HCT116 (cell line): Measurements from ENCODE around the gene VAT1. TPM values are rescaled to one million over a fixed set of nuclear protein-coding genes. Genes with fewer than 3 reads are reported as not detected.

Source experiments
- ATAC-seq: fragments of 200-7000 bp; cut with Tn5 transposase; 2 replicates; pipeline ENCODE4 v1.9.1; 2020; ENCODE audit warnings: mild to moderate bottlenecking, moderate library complexity
- BruUV-seq: library from RNA; stranded (reverse); fragments of 400-500 nt; replicated peaks from 2 replicates; lab custom pipeline; 2021; lab: Mats Ljungman, UMichigan
- CTCF ChIA-PET: fragments of 300-600 bp; sonication (Branson Sonifier 250); formaldehyde crosslinking; loops from one replicate; lab custom pipeline; 2021; ENCODE audit warnings: antibody characterized with exemption; lab: Charles Lee
- POLR2A ChIA-PET: fragments of 300-600, 350-600 bp; sonication (Branson Sonifier 250); formaldehyde crosslinking; loops from one replicate; lab custom pipeline; 2021; ENCODE audit warnings: antibody characterized with exemption; lab: Charles Lee
- RAD21 ChIA-PET, 2 experiments: fragments of 300-600 bp; sonication (Branson Sonifier 250); formaldehyde crosslinking; loops; one replicate each; lab custom pipeline; 2023; ENCODE audit warnings: low total read pairs in 2 of 2; ENCODE audit not compliant: uncharacterized antibody in 2 of 2, unreplicated experiment in 2 of 2, low non-redundant PET in 1 of 2; lab: Charles Lee
- DNase-seq: peaks from one replicate; pipeline ENCODE4 v3.0.0-alpha.2; 2010; ENCODE audit warnings: low read depth, low spot score
- H2AFZ ChIP-seq: fragments of 200-600 bp; shearing (Covaris generic), sonication (generic); 2 replicates; pipeline ENCODE4 v1.6.1; 2017; ENCODE audit warnings: low read depth, mixed run types, mixed read lengths, antibody characterized with exemption, low read length; ENCODE audit not compliant: poor library complexity, severe bottlenecking
- H3K27ac ChIP-seq: 2 replicates; pipeline ENCODE4 v1.5.1; 2012; ENCODE audit warnings: low read depth, low read length
- H3K27me3 ChIP-seq: fragments of 200-600 bp; sonication (generic); 2 replicates; pipeline ENCODE4 v1.6.1; 2016; ENCODE audit warnings: mixed run types, low read length, mixed read lengths; ENCODE audit not compliant: insufficient read depth
- H3K36me3 ChIP-seq, 2 experiments: fragments of 200-500 bp in 1 of 2; fragments of 200-600 bp in 1 of 2; sonication (Bioruptor generic) in 1 of 2; sonication (generic) in 1 of 2; 2 replicates each; pipeline versions ENCODE4 v1.5.1 to v1.6.1; 2014 to 2016; ENCODE audit warnings: low read length in 2 of 2, inconsistent platforms in 1 of 2, mixed read lengths in 1 of 2, mixed run types in 1 of 2; ENCODE audit not compliant: insufficient read depth in 2 of 2, control insufficient read depth in 1 of 2
- H3K4me1 ChIP-seq, 2 experiments: fragments of 200-600 bp in 1 of 2; sonication (generic) in 1 of 2; 2 replicates each; pipeline versions ENCODE4 v1.5.1 to v1.6.1; 2012 to 2017; ENCODE audit warnings: low read length in 2 of 2, inconsistent platforms in 1 of 2, mild to moderate bottlenecking in 1 of 2, mixed read lengths in 1 of 2, mixed run types in 1 of 2, moderate library complexity in 1 of 2; ENCODE audit not compliant: insufficient read depth in 2 of 2, control insufficient read depth in 1 of 2
- H3K4me2 ChIP-seq: fragments of 200-600 bp; sonication (generic); 2 replicates; pipeline ENCODE4 v1.6.1; 2017; ENCODE audit warnings: mixed run types, low read length, mixed read lengths
- H3K4me3 ChIP-seq, 2 experiments: fragments of 200-600 bp in 1 of 2; sonication (generic) in 1 of 2; replicated peaks in 1 of 2; 2 replicates each; pipeline ENCODE4 v1.5.1; 2011 to 2016; ENCODE audit warnings: low read length in 2 of 2, control low read depth in 1 of 2, low read depth in 1 of 2, mild to moderate bottlenecking in 1 of 2, mixed read lengths in 1 of 2, mixed run types in 1 of 2
- H3K79me2 ChIP-seq: fragments of 200-600 bp; sonication (generic); 2 replicates; pipeline ENCODE4 v1.6.1; 2017; ENCODE audit warnings: mild to moderate bottlenecking, mixed run types, low read length, moderate library complexity, mixed read lengths; ENCODE audit not compliant: insufficient read depth
- H3K9ac ChIP-seq: fragments of 200-600 bp; sonication (generic); 2 replicates; pipeline ENCODE4 v1.6.1; 2016; ENCODE audit warnings: low read length, mixed read lengths
- H3K9me2 ChIP-seq: fragments of 200-600 bp; sonication (generic), shearing (Covaris generic); 2 replicates; pipeline ENCODE4 v1.6.1; 2017; ENCODE audit warnings: mixed run types, mild to moderate bottlenecking, moderate library complexity; ENCODE audit not compliant: insufficient read depth
- H3K9me3 ChIP-seq, 2 experiments: fragments of 200-500 bp in 1 of 2; fragments of 200-600 bp in 1 of 2; sonication (Bioruptor generic) in 1 of 2; sonication (generic) in 1 of 2; 2 replicates each; pipeline ENCODE4 v1.6.1; 2014 to 2017; ENCODE audit warnings: low read length in 2 of 2, mixed read lengths in 2 of 2, inconsistent platforms in 1 of 2, low read depth in 1 of 2, mild to moderate bottlenecking in 1 of 2, mixed run types in 1 of 2, moderate library complexity in 1 of 2; ENCODE audit not compliant: control insufficient read depth in 1 of 2, insufficient read depth in 1 of 2
- H4K20me1 ChIP-seq: fragments of 200-600 bp; sonication (generic), shearing (Covaris generic); 2 replicates; pipeline ENCODE4 v1.6.1; 2017; ENCODE audit warnings: mixed run types, mild to moderate bottlenecking, moderate library complexity; ENCODE audit not compliant: insufficient read depth
- CBX3 ChIP-seq: IDR thresholded peaks from 2 replicates; pipeline ENCODE4 v1.6.1; 2012; ENCODE audit warnings: low read depth
- EGR1 ChIP-seq: IDR thresholded peaks from 2 replicates; pipeline ENCODE4 v1.6.1; 2012; ENCODE audit warnings: low read depth
- ELF1 ChIP-seq: IDR thresholded peaks from 2 replicates; pipeline ENCODE4 v1.6.1; 2012; ENCODE audit warnings: low read depth, borderline replicate concordance
- EZH2phosphoT487 ChIP-seq: fragments of 200-600 bp; IDR thresholded peaks from 2 replicates; pipeline ENCODE4 v1.6.1; 2018; ENCODE audit warnings: antibody characterized with exemption, borderline replicate concordance
- POLR2A ChIP-seq: IDR thresholded peaks from 2 replicates; pipeline ENCODE4 v1.7.0; 2011; ENCODE audit warnings: borderline replicate concordance; ENCODE audit not compliant: insufficient read depth, insufficient read length; ENCODE audit errors: extremely low read depth
- SIN3A ChIP-seq: IDR thresholded peaks from 2 replicates; pipeline ENCODE4 v1.6.1; 2012; ENCODE audit warnings: low read depth
- SP1 ChIP-seq: IDR thresholded peaks from 2 replicates; pipeline ENCODE4 v1.6.1; 2012; ENCODE audit warnings: low read depth
- SRF ChIP-seq: IDR thresholded peaks from 2 replicates; pipeline ENCODE4 v1.6.1; 2012; ENCODE audit warnings: low read depth
- TCF7L2 ChIP-seq: IDR thresholded peaks from 2 replicates; pipeline ENCODE4 v1.7.0; 2011; ENCODE audit warnings: borderline replicate concordance, inconsistent platforms; ENCODE audit not compliant: insufficient read depth, insufficient read length; ENCODE audit errors: extremely low read depth
- YY1 ChIP-seq: IDR thresholded peaks from 2 replicates; pipeline ENCODE4 v1.6.1; 2011; ENCODE audit warnings: low read length, low read depth, moderate library complexity, mild to moderate bottlenecking; ENCODE audit not compliant: insufficient replicate concordance; ENCODE audit errors: extremely low read depth
- ZFX ChIP-seq: fragments of 450-650 bp; IDR thresholded peaks from 2 replicates; pipeline ENCODE4 v1.6.1; 2017
- ZNF274 ChIP-seq: fragments of 200-500 bp; sonication (Bioruptor generic); IDR thresholded peaks from 2 replicates; pipeline ENCODE4 v1.6.1; 2014; ENCODE audit warnings: mild to moderate bottlenecking, low read depth, low read length, inconsistent platforms
- intact Hi-C: fragments of 100-400 bp; cut with micrococcal nuclease; formaldehyde crosslinking; loops from 2 replicates; pipeline ENCODE4 v1.10.0; 2022
- total RNA-seq: library from RNA; stranded (reverse); gene quantifications from one replicate; pipeline ENCODE4 v1.2.1, GENCODE V29; 2021; ENCODE audit not compliant: unreplicated experiment
- TF ChIP-seq, protein P1 (sequence below): IDR thresholded peaks from 2 replicates; pipeline ENCODE4 v1.6.1; 2012
- TF ChIP-seq, protein P2 (sequence below), 3 experiments: fragments of 200-600 bp in 1 of 3; sonication (generic) in 1 of 3; IDR thresholded peaks in 2 of 3; conservative IDR thresholded peaks in 1 of 3; 2 replicates each; pipeline ENCODE4 v1.5.1; 2012 to 2017; ENCODE audit warnings: low read depth in 2 of 3, low read length in 2 of 3, antibody characterized with exemption in 1 of 3, borderline replicate concordance in 1 of 3, control low read depth in 1 of 3, mild to moderate bottlenecking in 1 of 3, mixed read lengths in 1 of 3, mixed run types in 1 of 3, moderate library complexity in 1 of 3; ENCODE audit not compliant: insufficient read depth in 1 of 3
- TF ChIP-seq, protein P3 (sequence below): IDR thresholded peaks from 2 replicates; pipeline ENCODE4 v1.6.1; 2012; ENCODE audit warnings: low read depth
- TF ChIP-seq, protein P4 (sequence below): IDR thresholded peaks from 2 replicates; pipeline ENCODE4 v1.6.1; 2011; ENCODE audit warnings: mild to moderate bottlenecking, low read length, moderate library complexity; ENCODE audit not compliant: insufficient replicate concordance; ENCODE audit errors: extremely low read depth

The VAT1 gene
- total RNA-seq, 1 experiment from 2014 or later, result 197 TPM

DNA sequence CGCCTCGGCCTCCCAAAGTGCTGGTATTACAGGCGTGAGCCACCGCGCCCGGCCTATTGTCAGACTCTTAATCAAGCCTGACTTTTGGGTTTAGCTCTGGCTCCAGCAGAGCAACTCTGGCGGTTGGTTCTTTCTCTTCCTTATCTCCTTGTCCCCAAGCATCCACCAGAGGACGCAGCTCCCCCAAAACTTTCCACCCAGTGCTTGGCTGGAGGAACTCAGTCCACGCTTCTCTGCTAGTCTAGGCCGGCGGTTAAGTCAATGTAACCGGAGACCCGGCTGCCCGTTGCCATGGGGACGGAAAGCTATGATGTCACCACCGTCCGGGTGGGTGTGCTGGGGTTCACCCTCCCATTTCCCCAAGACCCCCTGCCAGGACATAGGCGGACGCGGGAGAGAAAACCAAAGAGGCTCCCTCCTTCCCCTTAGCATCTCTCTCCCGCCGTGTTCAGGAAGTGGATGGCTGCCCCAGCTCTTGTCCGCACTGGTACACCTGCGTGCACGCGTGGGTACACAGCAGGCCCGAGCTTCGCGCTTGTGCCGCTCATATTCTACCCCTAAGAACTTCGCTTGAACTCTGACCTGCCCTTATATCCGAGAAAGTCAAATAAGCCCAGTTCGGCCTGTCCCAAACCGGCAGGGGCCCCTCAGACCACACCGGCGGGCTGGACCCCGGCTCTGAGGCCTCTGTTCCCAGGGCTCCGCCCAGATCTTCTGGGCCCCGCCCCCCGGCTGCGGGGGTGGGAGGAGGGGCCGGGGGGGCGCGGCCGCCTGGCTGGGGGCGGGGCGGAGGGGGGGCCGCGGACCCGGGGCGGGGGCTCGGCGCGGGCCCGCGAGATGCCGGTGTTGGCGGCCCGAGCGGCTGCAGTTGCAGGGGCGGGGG lies 2.5 kb upstream of the VAT1 start, which contains the start of gene RND2:
RND2 (plus strand) TSS at position 825 of the 883 bp plus-strand sequence. CDS start 117 bp downstream, outside the sequence.
- ChIA-PET CTCF (interaction anchor here (0.7 to 1.8 kb wide), 11 partner anchors 12 to 459 kb away, joined by 3 to 12 read pairs (median 4); partner anchors contain the start of genes DHX8, NBR1 and RPL27), POLR2A (interaction anchor here (0.8 to 3.9 kb wide), 9 partner anchors 10 to 343 kb away, joined by 3 to 30 read pairs (median 5); partner anchors contain the start of genes BRCA1, RPL27 and TMEM106A), RAD21 (interaction anchor here in 1 of 2 experiments (1.2 kb wide), 1 partner anchor 27 kb away, joined by 3 read pairs; the partner anchor contains the start of gene RPL27)
- Histone ChIP-seq H3K4me1 (peaks cover 9 to 38% of the 10 kb centered on the region in 2 experiments; a peak in 3 of 4 replicates), H3K4me2 (peak within 1 kb of the TSS; percentile 99), H3K9me3 (no peaks in the 10 kb centered on the region), H2AFZ (no peak within 1 kb of the TSS), H3K9me2 (no peaks in the 10 kb centered on the region), H3K9ac (peak within 1 kb of the TSS; percentile 68), H3K36me3 (no peaks in the 10 kb centered on the region), H3K4me3 (peak within 1 kb of the TSS; percentile 45 to 61), H3K27ac (peak within 1 kb of the TSS; percentile 63), H3K27me3 (no peaks in the 10 kb centered on the region), H3K79me2 (peaks cover 8% of the 10 kb centered on the region; the same call in 1 of the 2 replicates), H4K20me1 (no peaks in the 10 kb centered on the region)
- intact Hi-C loops, result loop anchor here (2.0 to 5.0 kb wide), 2 partner anchors 100 to 363 kb away; partner anchors contain the start of gene BRCA1
- ATAC-seq (peak; percentile 72), DNase-seq (peak; percentile 91)
- BruUV-seq, result no TSS peak
- TF ChIP-seq YY1 (peak; percentile 22), SP1 (0 out of 2 replicates have a peak, but pooled peaks have one; percentile 7), ZFX (peak; percentile 46; the same call in 1 of the 2 replicates), SIN3A (no peak; the same call in 1 of the 2 replicates), TCF7L2 (peak; percentile 15), SRF (no peak), EGR1 (peak; percentile 85), CBX3 (no peak), EZH2phosphoT487 (no peak), ELF1 (no peak), POLR2A (no peak), ZNF274 (no peak)
- TF ChIP-seq, protein P1, sequence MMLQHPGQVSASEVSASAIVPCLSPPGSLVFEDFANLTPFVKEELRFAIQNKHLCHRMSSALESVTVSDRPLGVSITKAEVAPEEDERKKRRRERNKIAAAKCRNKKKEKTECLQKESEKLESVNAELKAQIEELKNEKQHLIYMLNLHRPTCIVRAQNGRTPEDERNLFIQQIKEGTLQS, result no peak
- TF ChIP-seq, protein P2, sequence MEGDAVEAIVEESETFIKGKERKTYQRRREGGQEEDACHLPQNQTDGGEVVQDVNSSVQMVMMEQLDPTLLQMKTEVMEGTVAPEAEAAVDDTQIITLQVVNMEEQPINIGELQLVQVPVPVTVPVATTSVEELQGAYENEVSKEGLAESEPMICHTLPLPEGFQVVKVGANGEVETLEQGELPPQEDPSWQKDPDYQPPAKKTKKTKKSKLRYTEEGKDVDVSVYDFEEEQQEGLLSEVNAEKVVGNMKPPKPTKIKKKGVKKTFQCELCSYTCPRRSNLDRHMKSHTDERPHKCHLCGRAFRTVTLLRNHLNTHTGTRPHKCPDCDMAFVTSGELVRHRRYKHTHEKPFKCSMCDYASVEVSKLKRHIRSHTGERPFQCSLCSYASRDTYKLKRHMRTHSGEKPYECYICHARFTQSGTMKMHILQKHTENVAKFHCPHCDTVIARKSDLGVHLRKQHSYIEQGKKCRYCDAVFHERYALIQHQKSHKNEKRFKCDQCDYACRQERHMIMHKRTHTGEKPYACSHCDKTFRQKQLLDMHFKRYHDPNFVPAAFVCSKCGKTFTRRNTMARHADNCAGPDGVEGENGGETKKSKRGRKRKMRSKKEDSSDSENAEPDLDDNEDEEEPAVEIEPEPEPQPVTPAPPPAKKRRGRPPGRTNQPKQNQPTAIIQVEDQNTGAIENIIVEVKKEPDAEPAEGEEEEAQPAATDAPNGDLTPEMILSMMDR (IDR thresholded peaks at IDR 0.05 in 2 of 3, conservative IDR thresholded peaks at IDR 0.05 in 1 of 3; ENCODE audit: borderline replicate concordance in 1 of 3, insufficient read depth in 1 of 3, low read depth in 2 of 3, low read length in 2 of 3), result peak in 2 of 3 experiments; percentile 63 to 75; a peak in 5 of 6 replicates
- TF ChIP-seq, protein P3, sequence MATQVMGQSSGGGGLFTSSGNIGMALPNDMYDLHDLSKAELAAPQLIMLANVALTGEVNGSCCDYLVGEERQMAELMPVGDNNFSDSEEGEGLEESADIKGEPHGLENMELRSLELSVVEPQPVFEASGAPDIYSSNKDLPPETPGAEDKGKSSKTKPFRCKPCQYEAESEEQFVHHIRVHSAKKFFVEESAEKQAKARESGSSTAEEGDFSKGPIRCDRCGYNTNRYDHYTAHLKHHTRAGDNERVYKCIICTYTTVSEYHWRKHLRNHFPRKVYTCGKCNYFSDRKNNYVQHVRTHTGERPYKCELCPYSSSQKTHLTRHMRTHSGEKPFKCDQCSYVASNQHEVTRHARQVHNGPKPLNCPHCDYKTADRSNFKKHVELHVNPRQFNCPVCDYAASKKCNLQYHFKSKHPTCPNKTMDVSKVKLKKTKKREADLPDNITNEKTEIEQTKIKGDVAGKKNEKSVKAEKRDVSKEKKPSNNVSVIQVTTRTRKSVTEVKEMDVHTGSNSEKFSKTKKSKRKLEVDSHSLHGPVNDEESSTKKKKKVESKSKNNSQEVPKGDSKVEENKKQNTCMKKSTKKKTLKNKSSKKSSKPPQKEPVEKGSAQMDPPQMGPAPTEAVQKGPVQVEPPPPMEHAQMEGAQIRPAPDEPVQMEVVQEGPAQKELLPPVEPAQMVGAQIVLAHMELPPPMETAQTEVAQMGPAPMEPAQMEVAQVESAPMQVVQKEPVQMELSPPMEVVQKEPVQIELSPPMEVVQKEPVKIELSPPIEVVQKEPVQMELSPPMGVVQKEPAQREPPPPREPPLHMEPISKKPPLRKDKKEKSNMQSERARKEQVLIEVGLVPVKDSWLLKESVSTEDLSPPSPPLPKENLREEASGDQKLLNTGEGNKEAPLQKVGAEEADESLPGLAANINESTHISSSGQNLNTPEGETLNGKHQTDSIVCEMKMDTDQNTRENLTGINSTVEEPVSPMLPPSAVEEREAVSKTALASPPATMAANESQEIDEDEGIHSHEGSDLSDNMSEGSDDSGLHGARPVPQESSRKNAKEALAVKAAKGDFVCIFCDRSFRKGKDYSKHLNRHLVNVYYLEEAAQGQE, result no peak
- TF ChIP-seq, protein P4, sequence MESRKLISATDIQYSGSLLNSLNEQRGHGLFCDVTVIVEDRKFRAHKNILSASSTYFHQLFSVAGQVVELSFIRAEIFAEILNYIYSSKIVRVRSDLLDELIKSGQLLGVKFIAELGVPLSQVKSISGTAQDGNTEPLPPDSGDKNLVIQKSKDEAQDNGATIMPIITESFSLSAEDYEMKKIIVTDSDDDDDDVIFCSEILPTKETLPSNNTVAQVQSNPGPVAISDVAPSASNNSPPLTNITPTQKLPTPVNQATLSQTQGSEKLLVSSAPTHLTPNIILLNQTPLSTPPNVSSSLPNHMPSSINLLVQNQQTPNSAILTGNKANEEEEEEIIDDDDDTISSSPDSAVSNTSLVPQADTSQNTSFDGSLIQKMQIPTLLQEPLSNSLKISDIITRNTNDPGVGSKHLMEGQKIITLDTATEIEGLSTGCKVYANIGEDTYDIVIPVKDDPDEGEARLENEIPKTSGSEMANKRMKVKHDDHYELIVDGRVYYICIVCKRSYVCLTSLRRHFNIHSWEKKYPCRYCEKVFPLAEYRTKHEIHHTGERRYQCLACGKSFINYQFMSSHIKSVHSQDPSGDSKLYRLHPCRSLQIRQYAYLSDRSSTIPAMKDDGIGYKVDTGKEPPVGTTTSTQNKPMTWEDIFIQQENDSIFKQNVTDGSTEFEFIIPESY, result no peak
